Measurements from ENCODE around the gene ADAMTSL2.

Gene ADAMTSL2

DNA sequence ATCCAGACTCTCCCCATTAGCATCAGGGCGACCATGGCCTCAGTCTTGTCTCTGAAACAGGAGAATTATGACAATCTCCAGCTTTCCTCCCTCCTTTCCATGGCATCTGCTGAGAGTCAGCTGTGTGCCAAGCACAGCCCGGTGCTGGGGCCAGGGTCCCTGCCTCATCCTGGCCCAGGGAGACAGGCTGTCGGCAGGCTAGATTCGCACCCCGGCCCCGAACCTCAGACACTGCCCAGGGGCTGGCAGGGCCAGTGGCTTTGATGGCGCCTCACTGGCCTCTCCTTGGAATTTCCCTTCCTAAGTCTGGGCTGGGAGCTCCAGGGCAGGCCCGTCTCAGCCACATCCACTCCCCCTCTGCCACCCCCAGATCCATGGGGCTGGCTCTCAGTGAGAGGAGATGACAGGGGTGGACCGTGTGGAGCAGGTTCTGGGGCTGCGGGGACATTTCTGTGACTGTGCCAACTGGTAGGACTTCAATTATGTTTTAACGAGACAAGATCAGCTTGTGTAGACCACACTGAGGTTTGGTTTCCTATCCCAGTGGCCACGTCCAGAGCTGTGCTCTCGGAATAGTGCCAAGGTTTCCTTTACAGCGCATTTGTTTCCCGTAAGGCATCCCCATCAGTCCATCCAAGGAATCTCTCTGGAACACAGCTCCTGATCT is 59.2 kb downstream of the ADAMTSL2 start:
- no peak overlapping the region for H3K4me3 ChIP-seq (ENCODE audit: low read depth, low read length)
- TF ChIP-seq, protein P1, sequence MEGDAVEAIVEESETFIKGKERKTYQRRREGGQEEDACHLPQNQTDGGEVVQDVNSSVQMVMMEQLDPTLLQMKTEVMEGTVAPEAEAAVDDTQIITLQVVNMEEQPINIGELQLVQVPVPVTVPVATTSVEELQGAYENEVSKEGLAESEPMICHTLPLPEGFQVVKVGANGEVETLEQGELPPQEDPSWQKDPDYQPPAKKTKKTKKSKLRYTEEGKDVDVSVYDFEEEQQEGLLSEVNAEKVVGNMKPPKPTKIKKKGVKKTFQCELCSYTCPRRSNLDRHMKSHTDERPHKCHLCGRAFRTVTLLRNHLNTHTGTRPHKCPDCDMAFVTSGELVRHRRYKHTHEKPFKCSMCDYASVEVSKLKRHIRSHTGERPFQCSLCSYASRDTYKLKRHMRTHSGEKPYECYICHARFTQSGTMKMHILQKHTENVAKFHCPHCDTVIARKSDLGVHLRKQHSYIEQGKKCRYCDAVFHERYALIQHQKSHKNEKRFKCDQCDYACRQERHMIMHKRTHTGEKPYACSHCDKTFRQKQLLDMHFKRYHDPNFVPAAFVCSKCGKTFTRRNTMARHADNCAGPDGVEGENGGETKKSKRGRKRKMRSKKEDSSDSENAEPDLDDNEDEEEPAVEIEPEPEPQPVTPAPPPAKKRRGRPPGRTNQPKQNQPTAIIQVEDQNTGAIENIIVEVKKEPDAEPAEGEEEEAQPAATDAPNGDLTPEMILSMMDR (IDR thresholded peaks at IDR 0.05; ENCODE audit: low read depth, low read length): no peak

- no peak overlapping the region for H3K4me3 ChIP-seq (ENCODE audit: low read depth, low read length)
These were observed 59.8 kb downstream of the ADAMTSL2 start for GRCh38 chr9:133594310-133594709.

DNA sequence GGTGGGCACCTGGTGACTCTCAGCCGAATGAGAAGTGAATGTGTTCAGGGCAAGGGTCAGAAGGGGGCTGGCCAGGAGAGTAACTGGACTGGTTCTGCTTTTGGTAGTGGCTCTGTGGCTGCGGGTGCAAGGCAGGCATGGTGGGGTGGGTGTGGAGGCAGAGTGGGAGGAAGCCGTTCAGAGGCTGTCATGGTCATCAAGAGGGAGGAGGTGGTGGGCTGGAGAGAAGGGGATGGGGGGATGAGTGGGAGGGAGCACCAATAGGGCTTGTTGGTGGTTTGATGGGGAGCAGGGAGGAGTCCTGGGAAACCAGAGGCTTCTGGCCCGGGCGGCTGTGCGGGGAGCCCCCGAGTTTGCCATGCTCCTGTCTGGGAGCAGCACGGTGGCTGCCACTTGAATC is 61.4 kb downstream of the ADAMTSL2 start:
- TF ChIP-seq, protein P1 (IDR thresholded peaks at IDR 0.05; ENCODE audit: low read depth, low read length): no peak
- no peak overlapping the region for H3K4me3 ChIP-seq (ENCODE audit: low read depth, low read length)

More at GRCh38 chr9:133594310-133594709, 59.8 kb downstream of the ADAMTSL2 start:
- TF ChIP-seq, protein P1 (IDR thresholded peaks at IDR 0.05; ENCODE audit: low read depth, low read length): no peak

DNA sequence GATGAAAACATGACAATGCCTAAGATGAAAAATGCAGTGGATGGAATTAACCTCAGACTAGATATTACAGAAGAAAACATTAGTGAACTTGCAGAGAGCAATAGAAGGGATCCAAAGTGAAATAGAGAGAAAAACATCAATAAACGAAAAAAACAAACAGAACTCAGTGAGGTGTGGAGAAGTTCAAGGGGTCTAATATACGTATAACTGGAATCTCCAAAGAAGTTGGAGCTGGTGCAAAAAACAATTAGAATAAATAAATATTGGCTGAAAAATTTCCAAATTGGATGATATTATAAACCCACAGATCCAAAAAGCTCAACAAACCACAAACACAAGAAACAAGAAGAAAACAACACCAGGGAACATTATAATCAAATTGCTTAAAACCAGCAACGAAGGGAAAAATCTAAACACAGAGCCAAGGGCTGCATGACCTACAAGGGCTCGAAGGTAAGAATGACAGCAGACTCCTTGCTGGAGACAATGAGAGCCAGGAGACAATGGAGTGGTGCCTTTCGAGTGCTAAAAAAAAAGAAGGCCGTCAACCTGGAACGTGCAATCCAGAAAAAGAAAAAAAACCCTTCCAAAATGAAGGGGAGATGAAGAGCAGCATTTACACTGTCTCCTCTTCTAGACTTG is 62.9 kb downstream of the ADAMTSL2 start:
- TF ChIP-seq, protein P1 (IDR thresholded peaks at IDR 0.05; ENCODE audit: low read depth, low read length): no peak
- H3K4me3 ChIP-seq (ENCODE audit: low read depth, low read length): no peak overlapping the region

- no peak overlapping the region for H3K4me3 ChIP-seq (ENCODE audit: low read depth, low read length)
- TF ChIP-seq, protein P1 (IDR thresholded peaks at IDR 0.05; ENCODE audit: low read depth, low read length): no peak
These were observed 64.5 kb downstream of the ADAMTSL2 start for GRCh38 chr9:133598978-133599377.

DNA sequence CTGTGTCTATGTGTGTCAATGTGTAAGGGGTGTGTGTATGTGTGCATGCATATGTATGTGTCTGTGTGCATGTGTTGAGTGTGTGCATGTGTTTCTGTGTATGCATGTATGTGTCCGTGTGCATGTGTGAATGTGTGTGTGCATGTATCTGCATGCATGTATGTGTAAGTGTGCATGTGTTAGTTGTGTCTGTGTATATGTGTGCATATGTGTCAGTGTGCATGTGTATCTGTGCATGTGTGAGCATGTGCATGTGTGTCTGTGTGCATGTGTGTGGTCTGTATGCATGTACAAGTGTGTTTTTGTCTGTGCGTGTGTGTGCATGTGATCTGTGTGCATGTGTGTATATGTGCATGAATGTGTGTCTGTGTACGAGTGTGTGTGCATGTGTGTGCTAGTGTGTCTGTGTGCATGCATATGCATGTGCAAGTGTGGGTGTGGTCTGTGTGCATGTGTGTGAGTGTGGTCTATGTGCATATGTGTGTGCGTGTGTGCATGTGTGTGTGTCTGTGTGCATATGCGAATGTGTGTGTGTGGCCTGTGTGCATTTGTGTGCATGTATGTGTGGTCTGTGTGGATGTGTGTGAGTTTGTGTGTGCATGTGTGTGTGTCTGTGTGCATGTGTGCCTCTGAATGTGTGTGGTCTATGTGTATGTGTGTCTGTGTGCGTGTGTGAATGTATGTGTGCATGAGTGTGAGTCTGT is 65.1 kb downstream of the ADAMTSL2 start:
- no peak overlapping the region for H3K4me3 ChIP-seq (ENCODE audit: low read depth, low read length)
- TF ChIP-seq, protein P1 (IDR thresholded peaks at IDR 0.05; ENCODE audit: low read depth, low read length): no peak

GRCh38 chr9:133600739-133601138 is 66.2 kb downstream of the ADAMTSL2 start:
- no peak overlapping the region for H3K4me3 ChIP-seq (ENCODE audit: low read depth, low read length)
- TF ChIP-seq, protein P1 (IDR thresholded peaks at IDR 0.05; ENCODE audit: low read depth, low read length): no peak

All from WI38 (cell line).